Fibroblast of villous mesenchyme (primary cell): ENCODE data around the gene M1AP. TPM values are rescaled to one million over a fixed set of nuclear protein-coding genes. Genes with fewer than 3 reads are reported as not detected.

Experiments
- DNase-seq: peaks from one replicate; pipeline ENCODE4 v3.0.0-alpha.2; 2010; ENCODE audit warnings: low read depth
- H3K4me3 ChIP-seq: 2 replicates; pipeline ENCODE4 v1.5.1; 2011; ENCODE audit warnings: low read depth, mild to moderate bottlenecking, low read length
- total RNA-seq: library from RNA; depleted of rRNA; stranded (reverse); fragments of >200 nt; gene quantifications from 2 replicates; pipeline ENCODE4 v1.2.3, GENCODE V29; 2012
- TF ChIP-seq, protein P1 (sequence below): IDR thresholded peaks from 2 replicates; pipeline ENCODE4 v1.5.1; 2012; ENCODE audit warnings: low read depth, mild to moderate bottlenecking, low read length; ENCODE audit not compliant: insufficient read depth

M1AP gene
- total RNA-seq, 1 donor = not detected

DNA sequence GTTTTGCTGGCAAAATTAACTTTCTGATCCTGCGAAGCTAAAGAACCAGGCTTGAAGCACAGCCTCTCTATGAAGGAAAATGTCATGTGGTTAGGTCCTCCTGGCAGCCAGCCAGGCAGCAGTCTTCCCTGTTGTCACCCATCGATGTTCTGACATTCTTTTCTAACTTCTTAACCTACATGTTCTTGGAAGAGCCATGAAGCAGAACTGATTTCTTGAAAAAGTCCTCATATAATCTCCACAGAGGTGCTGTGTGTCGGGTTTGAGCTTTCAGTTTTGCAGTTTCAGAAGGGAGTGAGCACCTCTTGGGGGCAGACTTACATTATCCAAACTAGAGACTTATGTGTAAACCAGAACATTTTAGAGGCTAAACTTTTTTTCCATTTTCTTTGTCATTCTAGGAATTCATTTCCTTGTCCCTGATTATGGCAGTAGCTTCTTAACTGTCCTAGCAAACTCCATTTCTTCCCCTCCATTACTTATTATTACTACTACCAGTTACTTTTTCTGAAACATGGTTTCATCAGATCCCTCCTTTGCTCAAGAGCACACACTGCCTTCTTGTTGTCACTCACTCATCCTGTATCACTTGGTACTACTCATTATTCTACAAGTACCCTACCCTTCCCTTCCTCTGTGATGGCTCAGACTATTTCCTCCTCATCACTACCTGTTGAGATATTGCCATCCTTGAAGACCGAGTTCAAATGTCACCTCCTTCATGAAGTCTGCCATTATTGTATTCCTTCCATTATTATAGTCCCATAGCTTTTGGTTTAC is 62.5 kb downstream of the M1AP start:
- no peak for DNase-seq
- TF ChIP-seq, protein P1, sequence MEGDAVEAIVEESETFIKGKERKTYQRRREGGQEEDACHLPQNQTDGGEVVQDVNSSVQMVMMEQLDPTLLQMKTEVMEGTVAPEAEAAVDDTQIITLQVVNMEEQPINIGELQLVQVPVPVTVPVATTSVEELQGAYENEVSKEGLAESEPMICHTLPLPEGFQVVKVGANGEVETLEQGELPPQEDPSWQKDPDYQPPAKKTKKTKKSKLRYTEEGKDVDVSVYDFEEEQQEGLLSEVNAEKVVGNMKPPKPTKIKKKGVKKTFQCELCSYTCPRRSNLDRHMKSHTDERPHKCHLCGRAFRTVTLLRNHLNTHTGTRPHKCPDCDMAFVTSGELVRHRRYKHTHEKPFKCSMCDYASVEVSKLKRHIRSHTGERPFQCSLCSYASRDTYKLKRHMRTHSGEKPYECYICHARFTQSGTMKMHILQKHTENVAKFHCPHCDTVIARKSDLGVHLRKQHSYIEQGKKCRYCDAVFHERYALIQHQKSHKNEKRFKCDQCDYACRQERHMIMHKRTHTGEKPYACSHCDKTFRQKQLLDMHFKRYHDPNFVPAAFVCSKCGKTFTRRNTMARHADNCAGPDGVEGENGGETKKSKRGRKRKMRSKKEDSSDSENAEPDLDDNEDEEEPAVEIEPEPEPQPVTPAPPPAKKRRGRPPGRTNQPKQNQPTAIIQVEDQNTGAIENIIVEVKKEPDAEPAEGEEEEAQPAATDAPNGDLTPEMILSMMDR = no peak
- H3K4me3 ChIP-seq = no peak overlapping the region

GRCh38 chr2:74584088-74584645 is 64.0 kb downstream of the M1AP start:
- TF ChIP-seq, protein P1 = no peak
- peak; percentile 53 for DNase-seq
- H3K4me3 ChIP-seq = no peak overlapping the region

- H3K4me3 ChIP-seq = no peak overlapping the region
- peak; percentile 55 for DNase-seq
- TF ChIP-seq, protein P1 = no peak
These were observed 64.6 kb downstream of the M1AP start for GRCh38 chr2:74583504-74583903.

DNA sequence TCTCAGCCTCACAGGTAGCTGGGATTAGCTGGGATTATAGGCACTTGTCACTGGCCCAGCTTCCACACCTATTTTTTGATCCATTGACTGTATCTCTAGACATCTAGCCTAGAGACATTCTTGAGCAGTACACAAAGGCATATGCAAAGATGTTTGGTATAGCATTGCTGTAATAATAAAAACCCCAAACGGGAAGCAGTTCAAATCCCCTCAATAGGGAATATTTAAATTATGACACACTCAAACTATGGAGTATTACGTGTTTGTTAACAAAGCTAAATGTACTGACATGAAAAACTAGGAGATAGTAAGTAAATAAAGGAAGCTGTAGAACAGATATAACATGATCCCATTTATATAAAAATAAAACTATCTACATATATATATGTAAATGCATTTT is 65.9 kb downstream of the M1AP start:
- TF ChIP-seq, protein P1 = no peak
- DNase-seq = no peak
- no peak overlapping the region for H3K4me3 ChIP-seq

DNA sequence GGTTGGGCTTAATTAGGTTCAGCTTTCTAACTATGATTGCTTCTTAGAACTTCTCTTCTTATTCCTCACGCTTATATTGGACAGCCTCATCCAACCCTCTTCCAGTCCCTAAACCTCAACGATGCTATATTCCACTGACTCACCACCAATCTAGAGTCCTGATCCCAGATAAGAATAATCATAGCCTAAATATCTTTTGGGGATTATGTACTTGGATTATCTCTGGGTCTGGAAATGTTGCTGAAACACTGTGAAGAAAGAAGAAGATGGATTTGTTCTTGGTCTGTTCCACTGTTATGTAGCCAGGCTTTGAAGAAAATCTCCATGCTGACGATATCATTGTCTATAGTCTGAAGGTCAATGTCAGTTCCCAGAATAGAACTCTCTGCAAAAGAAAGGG is 66.7 kb downstream of the M1AP start:
- no peak overlapping the region for H3K4me3 ChIP-seq
- TF ChIP-seq, protein P1 = no peak
- no peak for DNase-seq

- DNase-seq = no peak
- TF ChIP-seq, protein P1 = no peak
- H3K4me3 ChIP-seq = no peak overlapping the region
These were observed 69.7 kb downstream of the M1AP start for GRCh38 chr2:74578408-74578807.

GRCh38 chr2:74577448-74577847 is 70.7 kb downstream of the M1AP start:
- TF ChIP-seq, protein P1 = no peak
- DNase-seq = no peak

More at GRCh38 chr2:74577448-74577847, 70.7 kb downstream of the M1AP start:
- no peak overlapping the region for H3K4me3 ChIP-seq
